Measurements from ENCODE around the gene KHDC3L.

- TF ChIP-seq CTCF (conservative IDR thresholded peaks at IDR 0.05) (no peak), EZH2 (IDR thresholded peaks at IDR 0.05; ENCODE audit: low read depth) (no peak)
Observed at GRCh38 chr6:73349311-73349710, 13.1 kb upstream of the KHDC3L start.
